Mucosa of descending colon (tissue), 3 donors: ENCODE data around the gene LONP2. TPM values are rescaled to one million over a fixed set of nuclear protein-coding genes. Genes with fewer than 3 reads are reported as not detected.

Source experiments
- ATAC-seq: fragments of 200-7000 bp; cut with Tn5 transposase; one replicate; pipeline ENCODE4 v1.9.1; 2020; ENCODE audit warnings: mild to moderate bottlenecking, moderate library complexity
- DNase-seq, 3 donors: peaks; one replicate each; pipeline ENCODE4 v3.0.0-alpha.2; 2020
- H3K36me3 ChIP-seq: fragments of 200-600 bp; one replicate; pipeline ENCODE4 v1.8.0; 2021; ENCODE audit warnings: low read depth, mild to moderate bottlenecking
- H3K4me1 ChIP-seq: fragments of 200-600 bp; one replicate; pipeline ENCODE4 v1.8.0; 2021; ENCODE audit warnings: low read depth, mild to moderate bottlenecking
- H3K4me3 ChIP-seq: fragments of 200-600 bp; one replicate; pipeline ENCODE4 v1.8.0; 2021; ENCODE audit warnings: mild to moderate bottlenecking
- H3K9me3 ChIP-seq: fragments of 200-600 bp; one replicate; pipeline ENCODE4 v1.8.0; 2021; ENCODE audit warnings: mild to moderate bottlenecking
- intact Hi-C, 2 donors: fragments of 100-400 bp; cut with DNase I in 1 of 2; cut with micrococcal nuclease in 1 of 2; formaldehyde crosslinking; loops; one replicate each; pipeline versions ENCODE4 v1.11.0 to v1.11.1; 2022; cut with DNase I, micrococcal nuclease
- total RNA-seq, 3 donors: library from RNA; stranded (reverse); fragmentation: NEBNext Ultra II Directional in 2 of 3; extraction: Animal tissue kit (Norgen Biotek cat#: 25700) in 2 of 3; gene quantifications; one replicate each; pipeline versions ENCODE4 v1.2.1 to v1.2.4, GENCODE V29; 2021 to 2023
- TF ChIP-seq, protein P1 (sequence below): fragments of 200-600 bp; IDR thresholded peaks from one replicate; pipeline ENCODE4 v1.8.0; 2022; ENCODE audit warnings: antibody characterized with exemption, mild to moderate bottlenecking
- donor health status: DM: no; HTN: no; CAD: no; lungs with moderate emphysema.
- donor health status: DM: no; HTN: no; CAD: no.
- donor health status: DM: no; HTN: yes; CAD: no.

LONP2 gene
- total RNA-seq, 3 donors from 2014 or later, result 55.8 to 80.4 (median 68.4) TPM

GRCh38 chr16:48405153-48405552, 161.1 kb downstream of the LONP2 start:
- H3K4me3 ChIP-seq, result no peak overlapping the region
- peak; percentile 42 for ATAC-seq
- intact Hi-C loops, result no loop called here
- H3K36me3 ChIP-seq, result no peaks in the 10 kb centered on the region
- TF ChIP-seq, protein P1, sequence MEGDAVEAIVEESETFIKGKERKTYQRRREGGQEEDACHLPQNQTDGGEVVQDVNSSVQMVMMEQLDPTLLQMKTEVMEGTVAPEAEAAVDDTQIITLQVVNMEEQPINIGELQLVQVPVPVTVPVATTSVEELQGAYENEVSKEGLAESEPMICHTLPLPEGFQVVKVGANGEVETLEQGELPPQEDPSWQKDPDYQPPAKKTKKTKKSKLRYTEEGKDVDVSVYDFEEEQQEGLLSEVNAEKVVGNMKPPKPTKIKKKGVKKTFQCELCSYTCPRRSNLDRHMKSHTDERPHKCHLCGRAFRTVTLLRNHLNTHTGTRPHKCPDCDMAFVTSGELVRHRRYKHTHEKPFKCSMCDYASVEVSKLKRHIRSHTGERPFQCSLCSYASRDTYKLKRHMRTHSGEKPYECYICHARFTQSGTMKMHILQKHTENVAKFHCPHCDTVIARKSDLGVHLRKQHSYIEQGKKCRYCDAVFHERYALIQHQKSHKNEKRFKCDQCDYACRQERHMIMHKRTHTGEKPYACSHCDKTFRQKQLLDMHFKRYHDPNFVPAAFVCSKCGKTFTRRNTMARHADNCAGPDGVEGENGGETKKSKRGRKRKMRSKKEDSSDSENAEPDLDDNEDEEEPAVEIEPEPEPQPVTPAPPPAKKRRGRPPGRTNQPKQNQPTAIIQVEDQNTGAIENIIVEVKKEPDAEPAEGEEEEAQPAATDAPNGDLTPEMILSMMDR, result no peak
- no peak for DNase-seq
- no peaks in the 10 kb centered on the region for H3K9me3 ChIP-seq
- peaks cover 14% of the 10 kb centered on the region for H3K4me1 ChIP-seq

DNA sequence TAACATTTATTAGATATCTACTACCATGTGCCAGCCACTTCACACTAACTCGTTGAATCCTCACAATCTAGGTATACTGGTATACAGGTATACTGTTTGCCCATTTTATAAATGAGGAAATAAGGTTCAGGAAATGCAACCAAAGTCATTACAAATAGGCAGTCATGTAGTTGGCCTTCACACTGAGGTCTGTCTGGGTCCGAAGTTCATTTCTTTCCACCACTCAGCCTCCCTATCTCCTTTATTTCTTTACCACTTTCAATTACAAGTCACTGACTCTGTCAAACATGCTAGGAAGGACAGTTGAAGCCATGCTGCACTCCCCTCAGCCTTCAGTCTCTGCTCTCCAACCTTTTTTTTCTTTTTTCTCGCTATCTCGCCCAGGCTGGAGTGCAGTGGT, 161.8 kb downstream of the LONP2 start:
- TF ChIP-seq, protein P1, result no peak
- ATAC-seq, result peak; percentile 77
- intact Hi-C loops, result no loop called here
- Histone ChIP-seq H3K4me3 (no peak overlapping the region), H3K4me1 (peaks cover 14% of the 10 kb centered on the region), H3K36me3 (no peaks in the 10 kb centered on the region), H3K9me3 (no peaks in the 10 kb centered on the region)
- peak in 1 of 3 donors; percentile 61 for DNase-seq

Other genes with a start within 250 kb of the LONP2 start
- not detected for gene ABCC12, start 88.3 kb upstream of the LONP2 start, total RNA-seq
- under 1 TPM; 0.32 to 0.35 (median 0.34) TPM for gene ABCC11, start 3.2 kb downstream of the LONP2 start, total RNA-seq
- gene SIAH1, start 141.1 kb downstream of the LONP2 start, total RNA-seq, result 10 to 100 TPM; 26.8 to 36.2 (median 27.1) TPM